Dermis microvascular lymphatic vessel endothelial cell (primary cell): ENCODE data around the gene SCAMP3. TPM values are rescaled to one million over a fixed set of nuclear protein-coding genes. Genes with fewer than 3 reads are reported as not detected.
"Not testable (repeated sequence)": the region's sequence is repeated elsewhere in the genome, so short reads cannot be mapped to it uniquely, and the experiment has no call there.

Experiments
- DNase-seq, 2 donors: peaks; one replicate each; pipeline versions ENCODE4 v3.0.0 to v3.0.0-alpha.2; 2010; ENCODE audit warnings: low read depth in 2 of 2
- total RNA-seq: library from RNA; depleted of rRNA; stranded (reverse); fragments of >200 nt; gene quantifications from 2 replicates; pipeline ENCODE4 v1.2.1, GENCODE V29; 2014

The SCAMP3 gene
- total RNA-seq, 1 donor from 2014 or later: 24.8 TPM

GRCh38 chr1:155255243-155256007, 6.7 kb downstream of the SCAMP3 start, which contains the start of gene ENTREP3:
Gene ENTREP3 (minus strand): TSS chr1:155255483. CDS start chr1:155254877, 606 bp downstream.
- DNase-seq: peak; percentile 61 to 88

GRCh38 chr1:155254714-155255242, 7.4 kb downstream of the SCAMP3 start:
- peak in 1 of 2 donors; percentile 14 for DNase-seq

GRCh38 chr1:155254228-155254713, 7.9 kb downstream of the SCAMP3 start:
- no peak for DNase-seq

- peak in 1 of 2 donors; percentile 12 for DNase-seq
Measured at GRCh38 chr1:155253797-155254196, 8.4 kb downstream of the SCAMP3 start.

GRCh38 chr1:155253208-155253607, 9.0 kb downstream of the SCAMP3 start:
- no peak for DNase-seq

- no peak for DNase-seq
Measured at GRCh38 chr1:155251566-155251965, 10.6 kb downstream of the SCAMP3 start.

GRCh38 chr1:155250633-155251449, 11.3 kb downstream of the SCAMP3 start:
- DNase-seq: peak; percentile 78 to 92

GRCh38 chr1:155250246-155250632, 11.9 kb downstream of the SCAMP3 start:
- DNase-seq: no peak

GRCh38 chr1:155247667-155248553, 14.2 kb downstream of the SCAMP3 start:
- DNase-seq: no peak

GRCh38 chr1:155246796-155247195, 15.4 kb downstream of the SCAMP3 start:
- not testable (repeated sequence) for DNase-seq

GRCh38 chr1:155245163-155245524, 17.0 kb downstream of the SCAMP3 start:
- DNase-seq: no peak

- peak; percentile 98 to 99 for DNase-seq
Measured at GRCh38 chr1:155244368-155245162, 17.6 kb downstream of the SCAMP3 start.

GRCh38 chr1:155242805-155243358, 19.3 kb downstream of the SCAMP3 start:
- no peak for DNase-seq

- no peak for DNase-seq
Measured at GRCh38 chr1:155241841-155242264, 20.3 kb downstream of the SCAMP3 start.

- DNase-seq: peak; percentile 72 to 81
Measured at GRCh38 chr1:155241069-155241679, 21.0 kb downstream of the SCAMP3 start.

- no peak for DNase-seq
Measured at GRCh38 chr1:155236451-155236850, 25.7 kb downstream of the SCAMP3 start.

- not testable (repeated sequence) for DNase-seq
Measured at GRCh38 chr1:155235375-155235774, 26.8 kb downstream of the SCAMP3 start.

- not testable (repeated sequence) for DNase-seq
Measured at GRCh38 chr1:155233502-155233901, 28.7 kb downstream of the SCAMP3 start.
